H1 (cell line): Measurements from ENCODE around the gene METTL25B. TPM values are rescaled to one million over a fixed set of nuclear protein-coding genes. Genes with fewer than 3 reads are reported as not detected.

ENCODE experiments used
- HDAC6 ChIP-seq: IDR thresholded peaks from one replicate; pipeline ENCODE4 v1.7.1; 2012; ENCODE audit warnings: low read depth, mild to moderate bottlenecking, inconsistent platforms, low read length, moderate library complexity
- PHF8 ChIP-seq: fragments of 200-600 bp; sonication (generic); conservative IDR thresholded peaks from 2 replicates; pipeline ENCODE4 v1.7.1; 2012; ENCODE audit warnings: low read depth, mild to moderate bottlenecking, inconsistent platforms, low read length, moderate library complexity
- SIN3A ChIP-seq, 2 experiments: IDR thresholded peaks in 1 of 2; conservative IDR thresholded peaks in 1 of 2; 2 replicates each; pipeline ENCODE4 v1.6.1; 2011 to 2012; ENCODE audit warnings: low read length in 2 of 2, improper control_type of control experiment in 1 of 2, low read depth in 1 of 2, mild to moderate bottlenecking in 1 of 2
- polyA plus RNA-seq, 7 experiments: library from polyadenylated mRNA; depleted of rRNA in 3 of 7; stranded (reverse) in 5 of 7; unstranded in 2 of 7; fragments of >200 nt in 5 of 7; fragments of 200-250 nt in 2 of 7; gene quantifications; 1 replicate in 5 of 7; 2 replicates in 1 of 7; 4 replicates in 1 of 7; pipeline versions ENCODE4 v1.2.1 to v1.2.3, GENCODE V29; 2011 to 2013; ENCODE audit warnings: missing spikeins in 2 of 7, mixed read lengths in 2 of 7
- total RNA-seq: library from RNA; stranded (reverse); fragmentation: NEBNext Ultra II Directional; extraction: Animal tissue kit (Norgen Biotek cat#: 25700); gene quantifications from 2 replicates; pipeline ENCODE4 v1.2.1, GENCODE V29; 2021
- TF ChIP-seq, protein P1 (sequence below): fragments of 300-600 bp; sonication (generic); IDR thresholded peaks from 2 replicates; pipeline ENCODE4 v1.7.1; 2012; ENCODE audit warnings: low read length, moderate library complexity, mild to moderate bottlenecking, inconsistent platforms; ENCODE audit not compliant: insufficient replicate concordance
- TF ChIP-seq, protein P2 (sequence below): IDR thresholded peaks from 2 replicates; pipeline ENCODE4 v1.6.1; 2012; ENCODE audit warnings: low read length, inconsistent platforms

METTL25B gene
- total and polyA plus RNA-seq, 2 of the 8 experiments (the other 6 are each of a cell fraction or from before 2014, with no cell fraction given): 28.4 to 30.1 TPM

DNA sequence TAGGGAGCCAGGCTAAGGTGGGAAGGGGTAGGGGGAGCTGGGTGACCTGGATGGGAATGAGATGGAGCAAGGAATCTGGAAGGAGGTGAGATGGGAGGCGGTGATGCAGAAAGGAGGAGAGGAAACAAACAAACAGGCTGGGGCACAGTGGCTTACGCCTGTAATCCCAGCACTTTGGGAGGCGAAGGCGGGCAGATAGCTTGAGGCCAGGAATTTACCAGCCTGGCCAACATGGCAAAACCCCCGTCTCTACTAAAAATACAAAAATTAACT lies 33.6 kb upstream of the METTL25B start (continued):
- TF ChIP-seq, protein P1, sequence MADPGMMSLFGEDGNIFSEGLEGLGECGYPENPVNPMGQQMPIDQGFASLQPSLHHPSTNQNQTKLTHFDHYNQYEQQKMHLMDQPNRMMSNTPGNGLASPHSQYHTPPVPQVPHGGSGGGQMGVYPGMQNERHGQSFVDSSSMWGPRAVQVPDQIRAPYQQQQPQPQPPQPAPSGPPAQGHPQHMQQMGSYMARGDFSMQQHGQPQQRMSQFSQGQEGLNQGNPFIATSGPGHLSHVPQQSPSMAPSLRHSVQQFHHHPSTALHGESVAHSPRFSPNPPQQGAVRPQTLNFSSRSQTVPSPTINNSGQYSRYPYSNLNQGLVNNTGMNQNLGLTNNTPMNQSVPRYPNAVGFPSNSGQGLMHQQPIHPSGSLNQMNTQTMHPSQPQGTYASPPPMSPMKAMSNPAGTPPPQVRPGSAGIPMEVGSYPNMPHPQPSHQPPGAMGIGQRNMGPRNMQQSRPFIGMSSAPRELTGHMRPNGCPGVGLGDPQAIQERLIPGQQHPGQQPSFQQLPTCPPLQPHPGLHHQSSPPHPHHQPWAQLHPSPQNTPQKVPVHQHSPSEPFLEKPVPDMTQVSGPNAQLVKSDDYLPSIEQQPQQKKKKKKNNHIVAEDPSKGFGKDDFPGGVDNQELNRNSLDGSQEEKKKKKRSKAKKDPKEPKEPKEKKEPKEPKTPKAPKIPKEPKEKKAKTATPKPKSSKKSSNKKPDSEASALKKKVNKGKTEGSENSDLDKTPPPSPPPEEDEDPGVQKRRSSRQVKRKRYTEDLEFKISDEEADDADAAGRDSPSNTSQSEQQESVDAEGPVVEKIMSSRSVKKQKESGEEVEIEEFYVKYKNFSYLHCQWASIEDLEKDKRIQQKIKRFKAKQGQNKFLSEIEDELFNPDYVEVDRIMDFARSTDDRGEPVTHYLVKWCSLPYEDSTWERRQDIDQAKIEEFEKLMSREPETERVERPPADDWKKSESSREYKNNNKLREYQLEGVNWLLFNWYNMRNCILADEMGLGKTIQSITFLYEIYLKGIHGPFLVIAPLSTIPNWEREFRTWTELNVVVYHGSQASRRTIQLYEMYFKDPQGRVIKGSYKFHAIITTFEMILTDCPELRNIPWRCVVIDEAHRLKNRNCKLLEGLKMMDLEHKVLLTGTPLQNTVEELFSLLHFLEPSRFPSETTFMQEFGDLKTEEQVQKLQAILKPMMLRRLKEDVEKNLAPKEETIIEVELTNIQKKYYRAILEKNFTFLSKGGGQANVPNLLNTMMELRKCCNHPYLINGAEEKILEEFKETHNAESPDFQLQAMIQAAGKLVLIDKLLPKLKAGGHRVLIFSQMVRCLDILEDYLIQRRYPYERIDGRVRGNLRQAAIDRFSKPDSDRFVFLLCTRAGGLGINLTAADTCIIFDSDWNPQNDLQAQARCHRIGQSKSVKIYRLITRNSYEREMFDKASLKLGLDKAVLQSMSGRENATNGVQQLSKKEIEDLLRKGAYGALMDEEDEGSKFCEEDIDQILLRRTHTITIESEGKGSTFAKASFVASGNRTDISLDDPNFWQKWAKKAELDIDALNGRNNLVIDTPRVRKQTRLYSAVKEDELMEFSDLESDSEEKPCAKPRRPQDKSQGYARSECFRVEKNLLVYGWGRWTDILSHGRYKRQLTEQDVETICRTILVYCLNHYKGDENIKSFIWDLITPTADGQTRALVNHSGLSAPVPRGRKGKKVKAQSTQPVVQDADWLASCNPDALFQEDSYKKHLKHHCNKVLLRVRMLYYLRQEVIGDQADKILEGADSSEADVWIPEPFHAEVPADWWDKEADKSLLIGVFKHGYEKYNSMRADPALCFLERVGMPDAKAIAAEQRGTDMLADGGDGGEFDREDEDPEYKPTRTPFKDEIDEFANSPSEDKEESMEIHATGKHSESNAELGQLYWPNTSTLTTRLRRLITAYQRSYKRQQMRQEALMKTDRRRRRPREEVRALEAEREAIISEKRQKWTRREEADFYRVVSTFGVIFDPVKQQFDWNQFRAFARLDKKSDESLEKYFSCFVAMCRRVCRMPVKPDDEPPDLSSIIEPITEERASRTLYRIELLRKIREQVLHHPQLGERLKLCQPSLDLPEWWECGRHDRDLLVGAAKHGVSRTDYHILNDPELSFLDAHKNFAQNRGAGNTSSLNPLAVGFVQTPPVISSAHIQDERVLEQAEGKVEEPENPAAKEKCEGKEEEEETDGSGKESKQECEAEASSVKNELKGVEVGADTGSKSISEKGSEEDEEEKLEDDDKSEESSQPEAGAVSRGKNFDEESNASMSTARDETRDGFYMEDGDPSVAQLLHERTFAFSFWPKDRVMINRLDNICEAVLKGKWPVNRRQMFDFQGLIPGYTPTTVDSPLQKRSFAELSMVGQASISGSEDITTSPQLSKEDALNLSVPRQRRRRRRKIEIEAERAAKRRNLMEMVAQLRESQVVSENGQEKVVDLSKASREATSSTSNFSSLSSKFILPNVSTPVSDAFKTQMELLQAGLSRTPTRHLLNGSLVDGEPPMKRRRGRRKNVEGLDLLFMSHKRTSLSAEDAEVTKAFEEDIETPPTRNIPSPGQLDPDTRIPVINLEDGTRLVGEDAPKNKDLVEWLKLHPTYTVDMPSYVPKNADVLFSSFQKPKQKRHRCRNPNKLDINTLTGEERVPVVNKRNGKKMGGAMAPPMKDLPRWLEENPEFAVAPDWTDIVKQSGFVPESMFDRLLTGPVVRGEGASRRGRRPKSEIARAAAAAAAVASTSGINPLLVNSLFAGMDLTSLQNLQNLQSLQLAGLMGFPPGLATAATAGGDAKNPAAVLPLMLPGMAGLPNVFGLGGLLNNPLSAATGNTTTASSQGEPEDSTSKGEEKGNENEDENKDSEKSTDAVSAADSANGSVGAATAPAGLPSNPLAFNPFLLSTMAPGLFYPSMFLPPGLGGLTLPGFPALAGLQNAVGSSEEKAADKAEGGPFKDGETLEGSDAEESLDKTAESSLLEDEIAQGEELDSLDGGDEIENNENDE: no peak
- TF ChIP-seq PHF8: no peak
- no peak for TF ChIP-seq HDAC6
- TF ChIP-seq, protein P2, sequence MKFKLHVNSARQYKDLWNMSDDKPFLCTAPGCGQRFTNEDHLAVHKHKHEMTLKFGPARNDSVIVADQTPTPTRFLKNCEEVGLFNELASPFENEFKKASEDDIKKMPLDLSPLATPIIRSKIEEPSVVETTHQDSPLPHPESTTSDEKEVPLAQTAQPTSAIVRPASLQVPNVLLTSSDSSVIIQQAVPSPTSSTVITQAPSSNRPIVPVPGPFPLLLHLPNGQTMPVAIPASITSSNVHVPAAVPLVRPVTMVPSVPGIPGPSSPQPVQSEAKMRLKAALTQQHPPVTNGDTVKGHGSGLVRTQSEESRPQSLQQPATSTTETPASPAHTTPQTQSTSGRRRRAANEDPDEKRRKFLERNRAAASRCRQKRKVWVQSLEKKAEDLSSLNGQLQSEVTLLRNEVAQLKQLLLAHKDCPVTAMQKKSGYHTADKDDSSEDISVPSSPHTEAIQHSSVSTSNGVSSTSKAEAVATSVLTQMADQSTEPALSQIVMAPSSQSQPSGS: no peak
- no peak for TF ChIP-seq SIN3A (conservative IDR thresholded peaks at IDR 0.05 in 1 of 2, IDR thresholded peaks at IDR 0.05 in 1 of 2; ENCODE audit: low read depth in 1 of 2, low read length in 2 of 2)
- TF ChIP-seq, all 59 proteins: peak for 0
